HEK293 (cell line): Measurements from ENCODE around the gene IBSP.

Experiments used
- CTCF ChIA-PET: fragments of 350-600 bp; formaldehyde crosslinking; extraction: SDS; loops from one replicate; lab custom pipeline; 2021; ENCODE audit warnings: antibody characterized with exemption; lab: Yijun Ruan, JAX
- POLR2A ChIA-PET: fragments of 300-600 bp; formaldehyde crosslinking; extraction: SDS; loops from one replicate; lab custom pipeline; 2020; ENCODE audit warnings: antibody characterized with exemption, inconsistent platforms; lab: Yijun Ruan, JAX
- H3K27ac ChIP-seq: fragments of 200-500 bp; sonication (Bioruptor generic); 2 replicates; pipeline ENCODE4 v1.5.1; 2014; ENCODE audit warnings: low read depth, low read length, control low read depth, inconsistent platforms; ENCODE audit errors: extremely low read depth
- H3K36me3 ChIP-seq, 2 experiments: fragments of 200-500 bp in 1 of 2; sonication (Bioruptor generic) in 1 of 2; 1 replicate in 1 of 2; 2 replicates in 1 of 2; pipeline ENCODE4 v1.5.1; 2014 to 2017; ENCODE audit warnings: inconsistent platforms in 2 of 2, low read length in 2 of 2; ENCODE audit not compliant: control insufficient read depth in 2 of 2, insufficient read depth in 1 of 2
- H3K4me1 ChIP-seq: fragments of 200-500 bp; sonication (Bioruptor generic); 2 replicates; pipeline ENCODE4 v1.5.1; 2014; ENCODE audit warnings: mild to moderate bottlenecking, low read length, inconsistent platforms; ENCODE audit not compliant: control insufficient read depth, insufficient read depth
- H3K4me3 ChIP-seq: 2 replicates; pipeline ENCODE4 v1.5.1; 2011; ENCODE audit warnings: low read depth, mild to moderate bottlenecking, control low read depth, low read length, moderate library complexity
- H3K9me3 ChIP-seq: fragments of 200-500 bp; sonication (Bioruptor generic); 2 replicates; pipeline ENCODE4 v1.5.1; 2014; ENCODE audit warnings: low read depth, low read length, inconsistent platforms; ENCODE audit not compliant: control insufficient read depth, insufficient read depth
- CTCF ChIP-seq: fragments of 450-650 bp; formaldehyde crosslinking; IDR thresholded peaks from 2 replicates; pipeline ENCODE4 v1.5.1; 2016; ENCODE audit warnings: missing biosample characterization, missing genetic modification characterization
- GLI4 ChIP-seq: fragments of 450-650 bp; formaldehyde crosslinking; IDR thresholded peaks from 2 replicates; pipeline ENCODE4 v1.5.1; 2016; ENCODE audit warnings: missing biosample characterization, missing genetic modification characterization
- SETDB1 ChIP-seq: IDR thresholded peaks from one replicate; pipeline ENCODE4 v1.6.1; 2017; ENCODE audit warnings: mild to moderate bottlenecking, low read length, moderate library complexity, mixed read lengths; ENCODE audit not compliant: insufficient read length
- ZBTB8A ChIP-seq: fragments of 450-650 bp; formaldehyde crosslinking; IDR thresholded peaks from 2 replicates; pipeline ENCODE4 v1.5.1; 2016; ENCODE audit warnings: missing biosample characterization, missing genetic modification characterization
- ZNF280D ChIP-seq: fragments of 450-650 bp; formaldehyde crosslinking; IDR thresholded peaks from 2 replicates; pipeline ENCODE4 v1.5.1; 2016; ENCODE audit warnings: missing biosample characterization, missing genetic modification characterization
- ZNF335 ChIP-seq: fragments of 450-650 bp; formaldehyde crosslinking; conservative IDR thresholded peaks from 2 replicates; pipeline ENCODE4 v1.5.1; 2016; ENCODE audit warnings: missing biosample characterization, missing genetic modification characterization
- ZNF394 ChIP-seq: fragments of 450-650 bp; formaldehyde crosslinking; IDR thresholded peaks from 2 replicates; pipeline ENCODE4 v1.5.1; 2016; ENCODE audit warnings: missing biosample characterization, missing genetic modification characterization, mild to moderate bottlenecking, moderate library complexity, borderline replicate concordance
- ZNF449 ChIP-seq: fragments of 450-650 bp; formaldehyde crosslinking; IDR thresholded peaks from 2 replicates; pipeline ENCODE4 v1.5.1; 2017; ENCODE audit warnings: missing biosample characterization, mild to moderate bottlenecking, missing genetic modification characterization, moderate library complexity
- ZNF518A ChIP-seq: fragments of 450-650 bp; formaldehyde crosslinking; conservative IDR thresholded peaks from 2 replicates; pipeline ENCODE4 v1.5.1; 2016; ENCODE audit warnings: low read depth, missing biosample characterization, missing genetic modification characterization
- ZNF555 ChIP-seq: fragments of 450-650 bp; formaldehyde crosslinking; conservative IDR thresholded peaks from 2 replicates; pipeline ENCODE4 v1.5.1; 2017; ENCODE audit warnings: missing biosample characterization, mild to moderate bottlenecking, missing genetic modification characterization, inconsistent platforms
- ZNF670 ChIP-seq: fragments of 450-650 bp; formaldehyde crosslinking; IDR thresholded peaks from 2 replicates; pipeline ENCODE4 v1.5.1; 2016; ENCODE audit warnings: missing biosample characterization, missing genetic modification characterization, low read depth
- ZNF707 ChIP-seq: fragments of 450-650 bp; formaldehyde crosslinking; IDR thresholded peaks from 2 replicates; pipeline ENCODE4 v1.5.1; 2016; ENCODE audit warnings: missing biosample characterization, missing genetic modification characterization
- ZNF792 ChIP-seq: fragments of 450-650 bp; formaldehyde crosslinking; IDR thresholded peaks from 2 replicates; pipeline ENCODE4 v1.5.1; 2016; ENCODE audit warnings: missing biosample characterization, missing genetic modification characterization
- ZNF837 ChIP-seq: fragments of 450-650 bp; formaldehyde crosslinking; IDR thresholded peaks from 2 replicates; pipeline ENCODE4 v1.5.1; 2016; ENCODE audit warnings: missing biosample characterization, missing genetic modification characterization
- ZSCAN30 ChIP-seq: fragments of 450-650 bp; IDR thresholded peaks from 2 replicates; pipeline ENCODE4 v1.5.1; 2018; ENCODE audit warnings: missing biosample characterization, mild to moderate bottlenecking, missing genetic modification characterization, moderate library complexity

Gene IBSP

GRCh38 chr4:87758270-87758669, 41.1 kb upstream of the IBSP start:
- H3K27ac ChIP-seq: no peak overlapping the region
- no peaks in the 10 kb centered on the region for H3K4me1 ChIP-seq
- ChIA-PET POLR2A (no interaction called here), CTCF (no interaction called here)
- H3K36me3 ChIP-seq: no peaks in the 10 kb centered on the region
- no peak overlapping the region for H3K4me3 ChIP-seq
- H3K9me3 ChIP-seq: no peaks in the 10 kb centered on the region
- TF ChIP-seq ZNF449 (tag by site-specific recombination): no peak
- TF ChIP-seq ZNF555 (tag by site-specific recombination): no peak
- no peak for TF ChIP-seq ZNF707 (tag by site-specific recombination)
- TF ChIP-seq ZSCAN30 (tag by site-specific recombination): no peak
- TF ChIP-seq ZNF280D (tag by site-specific recombination): no peak
- TF ChIP-seq ZBTB8A (tag by site-specific recombination): no peak
- TF ChIP-seq ZNF335 (tag by site-specific recombination): no peak
- no peak for TF ChIP-seq GLI4 (tag by site-specific recombination)
- TF ChIP-seq ZNF394 (tag by site-specific recombination): no peak
- TF ChIP-seq ZNF518A (tag by site-specific recombination): no peak
- TF ChIP-seq SETDB1: no peak
- TF ChIP-seq ZNF837 (tag by site-specific recombination): no peak
- no peak for TF ChIP-seq ZNF670 (tag by site-specific recombination)
- TF ChIP-seq ZNF792 (tag by site-specific recombination): no peak
- TF ChIP-seq CTCF (tag by site-specific recombination): no peak
